ENCODE results near the gene STX4. TPM values are rescaled to one million over a fixed set of nuclear protein-coding genes. Genes with fewer than 3 reads are reported as not detected.

Gene STX4
- total RNA-seq, 1 donor from 2014 or later, result 35.3 TPM

- no peak overlapping the region for H3K4me3 Mint-ChIP-seq
- peaks cover 16% of the 10 kb centered on the region for H3K4me1 Mint-ChIP-seq (ENCODE audit: unreplicated experiment)
- H3K27ac Mint-ChIP-seq, result no peak overlapping the region
- no peak for DNase-seq (ENCODE audit: extremely low spot score, unreplicated experiment)
- H3K9me3 Mint-ChIP-seq, result no peaks in the 10 kb centered on the region
- H3K27me3 Mint-ChIP-seq, result peaks cover 32% of the 10 kb centered on the region
- TF ChIP-seq CTCF (conservative IDR thresholded peaks at IDR 0.05), result no peak
- no peaks in the 10 kb centered on the region for H3K36me3 Mint-ChIP-seq
Observed at GRCh38 chr16:31006086-31006385, 27.3 kb upstream of the STX4 start.

GRCh38 chr16:31006589-31006988 is 26.8 kb upstream of the STX4 start:
- no peak for TF ChIP-seq CTCF (conservative IDR thresholded peaks at IDR 0.05)
- H3K27ac Mint-ChIP-seq, result no peak overlapping the region
- no peaks in the 10 kb centered on the region for H3K9me3 Mint-ChIP-seq
- H3K27me3 Mint-ChIP-seq, result peaks cover 38% of the 10 kb centered on the region
- H3K4me1 Mint-ChIP-seq (ENCODE audit: unreplicated experiment), result peaks cover 16% of the 10 kb centered on the region
- no peak overlapping the region for H3K4me3 Mint-ChIP-seq
- no peaks in the 10 kb centered on the region for H3K36me3 Mint-ChIP-seq
- no peak for DNase-seq (ENCODE audit: extremely low spot score, unreplicated experiment)

- peaks cover 11% of the 10 kb centered on the region for H3K4me1 Mint-ChIP-seq (ENCODE audit: unreplicated experiment)
- H3K9me3 Mint-ChIP-seq, result no peaks in the 10 kb centered on the region
- H3K27me3 Mint-ChIP-seq, result peaks cover 45% of the 10 kb centered on the region
- no peak for TF ChIP-seq CTCF (conservative IDR thresholded peaks at IDR 0.05)
- H3K4me3 Mint-ChIP-seq, result no peak overlapping the region
- no peaks in the 10 kb centered on the region for H3K36me3 Mint-ChIP-seq
- H3K27ac Mint-ChIP-seq, result no peak overlapping the region
- DNase-seq (ENCODE audit: extremely low spot score, unreplicated experiment), result no peak
Observed at GRCh38 chr16:31007684-31008083, 25.7 kb upstream of the STX4 start.

- peaks cover 10% of the 10 kb centered on the region for H3K4me1 Mint-ChIP-seq (ENCODE audit: unreplicated experiment)
- no peaks in the 10 kb centered on the region for H3K36me3 Mint-ChIP-seq
- no peak overlapping the region for H3K27ac Mint-ChIP-seq
- no peaks in the 10 kb centered on the region for H3K9me3 Mint-ChIP-seq
- peaks cover 50% of the 10 kb centered on the region for H3K27me3 Mint-ChIP-seq
- DNase-seq (ENCODE audit: extremely low spot score, unreplicated experiment), result no peak
- TF ChIP-seq CTCF (conservative IDR thresholded peaks at IDR 0.05), result no peak
- no peak overlapping the region for H3K4me3 Mint-ChIP-seq
Observed at GRCh38 chr16:31008149-31008548, 25.2 kb upstream of the STX4 start.

GRCh38 chr16:31008551-31008950 is 24.8 kb upstream of the STX4 start:
- H3K4me3 Mint-ChIP-seq, result no peak overlapping the region
- no peak overlapping the region for H3K27ac Mint-ChIP-seq
- peaks cover 6% of the 10 kb centered on the region for H3K4me1 Mint-ChIP-seq (ENCODE audit: unreplicated experiment)
- no peaks in the 10 kb centered on the region for H3K9me3 Mint-ChIP-seq
- H3K27me3 Mint-ChIP-seq, result peaks cover 51% of the 10 kb centered on the region
- no peak for TF ChIP-seq CTCF (conservative IDR thresholded peaks at IDR 0.05)
- DNase-seq (ENCODE audit: extremely low spot score, unreplicated experiment), result no peak
- no peaks in the 10 kb centered on the region for H3K36me3 Mint-ChIP-seq

- H3K27me3 Mint-ChIP-seq, result peaks cover 54% of the 10 kb centered on the region
- peaks cover 5% of the 10 kb centered on the region for H3K4me1 Mint-ChIP-seq (ENCODE audit: unreplicated experiment)
- no peak overlapping the region for H3K4me3 Mint-ChIP-seq
- H3K9me3 Mint-ChIP-seq, result no peaks in the 10 kb centered on the region
- TF ChIP-seq CTCF (conservative IDR thresholded peaks at IDR 0.05), result no peak
- H3K36me3 Mint-ChIP-seq, result no peaks in the 10 kb centered on the region
- no peak for DNase-seq (ENCODE audit: extremely low spot score, unreplicated experiment)
- no peak overlapping the region for H3K27ac Mint-ChIP-seq
Observed at GRCh38 chr16:31009120-31009519, 24.2 kb upstream of the STX4 start.

All from type B pancreatic cell (in vitro differentiated cells).